Measurements from ENCODE around the gene C2CD4A. TPM values are rescaled to one million over a fixed set of nuclear protein-coding genes. Genes with fewer than 3 reads are reported as not detected.
A peak's percentile ranks its signal among the peaks of the same experiment; 100 is the strongest.

Gene C2CD4A
- total RNA-seq, 4 donors from 2014 or later, result 0.18 to 1.8 (median 0.19) TPM

- peaks cover 0 to 59% (median 0%) of the 10 kb centered on the region in 4 donors for H3K27me3 ChIP-seq
- 0 to 10% methylated on average over 2 to 15 of the region's 103 CpGs for WGBS, 2 donors
- H3K4me1 ChIP-seq, result peaks cover 17 to 51% (median 21%) of the 10 kb centered on the region in 3 donors
- no peaks in the 10 kb centered on the region for H3K36me3 ChIP-seq
- TF ChIP-seq POLR2A (IDR thresholded peaks at IDR 0.05), result no peak
- TF ChIP-seq, protein P1, sequence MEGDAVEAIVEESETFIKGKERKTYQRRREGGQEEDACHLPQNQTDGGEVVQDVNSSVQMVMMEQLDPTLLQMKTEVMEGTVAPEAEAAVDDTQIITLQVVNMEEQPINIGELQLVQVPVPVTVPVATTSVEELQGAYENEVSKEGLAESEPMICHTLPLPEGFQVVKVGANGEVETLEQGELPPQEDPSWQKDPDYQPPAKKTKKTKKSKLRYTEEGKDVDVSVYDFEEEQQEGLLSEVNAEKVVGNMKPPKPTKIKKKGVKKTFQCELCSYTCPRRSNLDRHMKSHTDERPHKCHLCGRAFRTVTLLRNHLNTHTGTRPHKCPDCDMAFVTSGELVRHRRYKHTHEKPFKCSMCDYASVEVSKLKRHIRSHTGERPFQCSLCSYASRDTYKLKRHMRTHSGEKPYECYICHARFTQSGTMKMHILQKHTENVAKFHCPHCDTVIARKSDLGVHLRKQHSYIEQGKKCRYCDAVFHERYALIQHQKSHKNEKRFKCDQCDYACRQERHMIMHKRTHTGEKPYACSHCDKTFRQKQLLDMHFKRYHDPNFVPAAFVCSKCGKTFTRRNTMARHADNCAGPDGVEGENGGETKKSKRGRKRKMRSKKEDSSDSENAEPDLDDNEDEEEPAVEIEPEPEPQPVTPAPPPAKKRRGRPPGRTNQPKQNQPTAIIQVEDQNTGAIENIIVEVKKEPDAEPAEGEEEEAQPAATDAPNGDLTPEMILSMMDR (IDR thresholded peaks at IDR 0.05), result peak in 2 of 6 experiments; percentile 11 to 12
- DNase-seq, result no peak
- H3K27ac ChIP-seq, result peak overlapping the region in 3 of 4 donors; percentile 61 to 82 (median 72)
- H3K4me3 ChIP-seq, result peak overlapping the region; percentile 47 to 82 (median 56)
- no peaks in the 10 kb centered on the region for H3K9me3 ChIP-seq
- intact Hi-C loops (cut with DNase I), result loop anchor here (10.0 kb wide), 2 partner anchors 47 to 193 kb away; no protein-coding TSS in a partner anchor
Measured at GRCh38 chr15:62068071-62068809, 1.5 kb downstream of the C2CD4A start.

GRCh38 chr15:62068810-62069167, 2.0 kb downstream of the C2CD4A start:
- no peaks in the 10 kb centered on the region for H3K9me3 ChIP-seq
- WGBS, 2 donors, result 38 to 44% methylated on average over 4 of the region's 4 CpGs
- no peaks in the 10 kb centered on the region for H3K36me3 ChIP-seq
- H3K4me3 ChIP-seq, result peak overlapping the region; percentile 47 to 82 (median 56)
- H3K27me3 ChIP-seq, result peaks cover 0 to 60% (median 0%) of the 10 kb centered on the region in 4 donors
- H3K4me1 ChIP-seq, result peaks cover 15 to 45% (median 21%) of the 10 kb centered on the region in 3 donors
- no peak for DNase-seq
- H3K27ac ChIP-seq, result peak overlapping the region in 3 of 4 donors; percentile 61 to 82 (median 72)
- no peak for TF ChIP-seq POLR2A (IDR thresholded peaks at IDR 0.05)
- TF ChIP-seq, protein P1 (IDR thresholded peaks at IDR 0.05), result no peak
- intact Hi-C loops (cut with DNase I), result loop anchor here (10.0 kb wide), 2 partner anchors 46 to 194 kb away; no protein-coding TSS in a partner anchor

- TF ChIP-seq, protein P1 (IDR thresholded peaks at IDR 0.05), result no peak
- TF ChIP-seq POLR2A (IDR thresholded peaks at IDR 0.05), result no peak
- H3K9me3 ChIP-seq, result no peaks in the 10 kb centered on the region
- intact Hi-C loops (cut with DNase I), result loop anchor here (10.0 kb wide), 2 partner anchors 45 to 195 kb away; no protein-coding TSS in a partner anchor
- no peak overlapping the region for H3K4me3 ChIP-seq
- DNase-seq, result no peak
- WGBS, 2 donors, result 70 to 80% methylated on average over 5 of the region's 5 CpGs
- H3K4me1 ChIP-seq, result peaks cover 9 to 38% (median 16%) of the 10 kb centered on the region in 3 donors
- H3K27ac ChIP-seq, result no peak overlapping the region
- no peaks in the 10 kb centered on the region for H3K36me3 ChIP-seq
- peaks cover 0 to 67% (median 0%) of the 10 kb centered on the region in 4 donors for H3K27me3 ChIP-seq
Measured at GRCh38 chr15:62069551-62069950, 2.8 kb downstream of the C2CD4A start.

GRCh38 chr15:62071711-62072308, 5.0 kb downstream of the C2CD4A start:
- H3K4me3 ChIP-seq, result no peak overlapping the region
- H3K36me3 ChIP-seq, result no peaks in the 10 kb centered on the region
- peaks cover 0 to 48% (median 0%) of the 10 kb centered on the region in 4 donors for H3K27me3 ChIP-seq
- intact Hi-C loops (cut with DNase I), result no loop called here
- no peak overlapping the region for H3K27ac ChIP-seq
- DNase-seq, result no peak
- peaks cover 4 to 36% (median 10%) of the 10 kb centered on the region in 3 donors for H3K4me1 ChIP-seq
- no peaks in the 10 kb centered on the region for H3K9me3 ChIP-seq
- TF ChIP-seq POLR2A (IDR thresholded peaks at IDR 0.05), result no peak
- TF ChIP-seq, protein P1 (IDR thresholded peaks at IDR 0.05), result peak; percentile 26 to 70 (median 63)

All from esophagus squamous epithelium (tissue), 5 donors.